ENCODE results near the gene DUOX2.

DUOX2 gene

GRCh38 chr15:45114076-45114750 is at the start of gene DUOX2, which contains the start of gene DUOXA2:
Gene DUOX2, minus strand, starts transcription at chr15:45114172. Its CDS starts 761 bp downstream, at chr15:45113411.
Gene DUOXA2, plus strand, starts transcription at chr15:45114326. Its CDS starts 280 bp downstream, at chr15:45114606.
- no peak within 1 kb of the TSS for H3K4me3 ChIP-seq (ENCODE audit: low read depth, low read length)

GRCh38 chr15:45163508-45163856 is 49.5 kb upstream of the DUOX2 start:
- no peak for TF ChIP-seq CTCF (IDR thresholded peaks at IDR 0.05; ENCODE audit: borderline replicate concordance, insufficient read depth, low read depth, low read length)
- H3K4me3 ChIP-seq (ENCODE audit: low read depth, low read length): no peak overlapping the region

More at GRCh38 chr15:45114076-45114750, at the start of gene DUOX2, which contains the start of gene DUOXA2:
- TF ChIP-seq CTCF (IDR thresholded peaks at IDR 0.05; ENCODE audit: borderline replicate concordance, insufficient read depth, low read depth, low read length): no peak

DNA sequence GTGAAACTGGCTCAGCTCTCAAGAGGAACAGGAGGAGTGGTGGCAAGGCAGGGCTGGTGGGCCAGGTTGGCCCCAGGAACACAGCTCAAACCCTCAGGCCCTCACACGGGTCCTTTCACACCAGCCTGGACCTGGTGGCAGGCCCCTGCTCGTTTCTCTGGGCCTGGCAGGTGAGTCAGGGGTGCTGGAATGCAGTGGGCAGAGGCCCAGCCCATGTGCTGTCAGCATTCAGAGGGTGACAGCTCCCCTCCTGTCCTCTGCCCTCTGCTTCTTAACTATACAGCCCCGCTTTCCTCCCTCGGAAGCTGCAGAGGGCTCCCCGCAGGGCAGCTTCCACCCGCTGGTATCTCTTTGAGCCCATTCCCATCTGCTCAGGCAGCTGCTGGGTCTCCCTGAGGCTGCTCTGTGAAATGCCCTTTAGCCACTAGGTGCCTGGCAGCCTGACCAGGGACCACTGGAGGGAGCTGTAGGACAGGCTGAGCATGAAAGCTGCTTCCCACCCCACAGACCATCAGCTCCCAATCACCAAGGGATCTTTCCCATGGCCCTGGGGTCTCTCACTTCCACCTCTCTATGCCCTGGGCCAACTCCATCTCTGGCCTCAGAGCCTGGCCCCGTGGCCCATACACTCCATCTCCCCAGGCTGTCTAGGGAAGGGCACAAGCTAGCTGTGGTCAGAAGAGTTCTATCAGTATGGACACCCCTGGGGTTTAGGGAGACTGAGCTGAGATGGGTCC is 49.0 kb upstream of the DUOX2 start:
- peak; percentile 90 for TF ChIP-seq CTCF (IDR thresholded peaks at IDR 0.05; ENCODE audit: borderline replicate concordance, insufficient read depth, low read depth, low read length)
- no peak overlapping the region for H3K4me3 ChIP-seq (ENCODE audit: low read depth, low read length)

- H3K4me3 ChIP-seq (ENCODE audit: low read depth, low read length): no peak overlapping the region
- TF ChIP-seq CTCF (IDR thresholded peaks at IDR 0.05; ENCODE audit: borderline replicate concordance, insufficient read depth, low read depth, low read length): no peak
Observed at GRCh38 chr15:45161666-45162065, 47.7 kb upstream of the DUOX2 start.

DNA sequence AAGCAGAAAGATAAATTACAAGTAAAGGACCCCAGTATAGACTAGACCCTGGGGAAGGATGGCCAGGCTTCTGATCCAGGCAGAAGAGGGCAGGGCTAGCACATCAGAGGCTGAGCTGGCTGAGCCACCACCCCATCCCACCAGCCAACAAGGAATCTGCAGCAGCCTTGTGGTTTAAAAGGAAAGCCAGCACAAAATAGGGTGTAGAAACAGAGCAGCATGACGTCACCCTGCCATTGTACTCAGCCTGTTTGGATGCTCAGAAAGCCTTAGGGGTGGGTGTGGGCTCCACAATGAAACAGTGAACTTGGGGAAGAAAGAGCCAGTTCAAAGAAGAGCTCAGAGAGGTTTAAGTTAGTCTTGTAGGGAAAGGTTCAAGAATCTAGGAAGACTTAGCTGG is 44.0 kb upstream of the DUOX2 start:
- no peak for TF ChIP-seq CTCF (IDR thresholded peaks at IDR 0.05; ENCODE audit: borderline replicate concordance, insufficient read depth, low read depth, low read length)
- H3K4me3 ChIP-seq (ENCODE audit: low read depth, low read length): no peak overlapping the region

DNA sequence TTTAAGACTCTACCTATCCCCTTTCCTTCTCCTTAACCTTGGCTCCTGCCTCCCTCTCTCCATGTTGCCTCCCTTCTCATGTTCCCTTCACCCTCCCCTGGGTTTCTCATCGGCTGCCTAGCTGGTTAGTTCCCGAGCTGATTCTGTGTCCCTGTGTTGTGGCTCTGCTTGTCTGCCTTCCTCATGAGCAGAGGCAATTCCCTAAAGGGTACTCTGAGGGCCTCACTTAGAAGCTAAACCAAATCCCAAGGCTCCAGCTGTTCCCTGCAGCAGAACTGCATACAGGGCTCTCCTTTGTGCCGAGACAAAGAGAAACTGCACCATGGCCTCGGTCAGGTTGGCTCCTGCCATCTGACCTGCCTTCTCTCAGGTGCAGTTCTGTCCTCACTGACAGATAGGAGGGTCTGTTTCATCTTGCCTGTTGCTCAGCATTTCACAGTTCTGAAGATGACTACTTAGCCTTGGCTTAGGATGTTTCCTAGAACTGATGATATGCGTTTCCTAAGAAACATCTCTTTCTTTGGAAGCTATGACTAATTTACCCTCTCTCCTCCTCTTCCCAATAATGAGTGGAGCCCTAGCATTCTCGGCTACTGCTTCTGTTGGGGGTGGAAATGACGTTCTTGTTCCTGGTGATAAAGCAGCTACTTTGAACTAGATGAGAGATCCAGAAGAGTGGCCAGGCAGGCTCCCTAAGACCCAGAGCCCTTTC is 42.9 kb upstream of the DUOX2 start:
- TF ChIP-seq CTCF (IDR thresholded peaks at IDR 0.05; ENCODE audit: borderline replicate concordance, insufficient read depth, low read depth, low read length): no peak
- H3K4me3 ChIP-seq (ENCODE audit: low read depth, low read length): no peak overlapping the region

Measured in GM12875 (cell line).